HEK293 (cell line): Measurements from ENCODE around the gene SPRR3.

Experiments
- CTCF ChIP-seq: fragments of 450-650 bp; formaldehyde crosslinking; IDR thresholded peaks from 2 replicates; pipeline ENCODE4 v1.5.1; 2016; ENCODE audit warnings: missing biosample characterization, missing genetic modification characterization
- GLI2 ChIP-seq: fragments of 450-650 bp; formaldehyde crosslinking; IDR thresholded peaks from 2 replicates; pipeline ENCODE4; 2017; ENCODE audit warnings: missing biosample characterization, missing genetic modification characterization, low read depth, borderline replicate concordance
- PRDM4 ChIP-seq: fragments of 450-650 bp; formaldehyde crosslinking; IDR thresholded peaks from 2 replicates; pipeline ENCODE4 v1.5.1; 2017; ENCODE audit warnings: missing biosample characterization, missing genetic modification characterization
- SP2 ChIP-seq: fragments of 450-650 bp; formaldehyde crosslinking; IDR thresholded peaks from 2 replicates; pipeline ENCODE4 v1.5.1; 2016; ENCODE audit warnings: missing biosample characterization, missing genetic modification characterization
- ZBTB21 ChIP-seq: fragments of 450-650 bp; formaldehyde crosslinking; IDR thresholded peaks from 2 replicates; pipeline ENCODE4 v1.5.1; 2017; ENCODE audit warnings: missing biosample characterization, missing genetic modification characterization
- ZBTB26 ChIP-seq: fragments of 450-650 bp; formaldehyde crosslinking; optimal IDR thresholded peaks from 2 replicates; pipeline ENCODE3; 2016; ENCODE audit warnings: missing biosample characterization, mild to moderate bottlenecking, missing genetic modification characterization
- ZIC2 ChIP-seq: fragments of 450-650 bp; formaldehyde crosslinking; IDR thresholded peaks from 2 replicates; pipeline ENCODE4 v1.5.1; 2016; ENCODE audit warnings: missing biosample characterization, missing genetic modification characterization
- ZNF274 ChIP-seq, 2 experiments: fragments of 200-500 bp in 1 of 2; fragments of 450-650 bp in 1 of 2; sonication (Bioruptor generic) in 1 of 2; formaldehyde crosslinking in 1 of 2; IDR thresholded peaks; 2 replicates each; pipeline versions ENCODE4 v1.5.1 to v1.6.1; 2014 to 2016; ENCODE audit warnings: borderline replicate concordance in 1 of 2, inconsistent platforms in 1 of 2, low read length in 1 of 2, missing biosample characterization in 1 of 2, missing genetic modification characterization in 1 of 2
- ZNF837 ChIP-seq: fragments of 450-650 bp; formaldehyde crosslinking; IDR thresholded peaks from 2 replicates; pipeline ENCODE4 v1.5.1; 2016; ENCODE audit warnings: missing biosample characterization, missing genetic modification characterization
- TF ChIP-seq, protein P1 (sequence below): fragments of 450-650 bp; formaldehyde crosslinking; IDR thresholded peaks from 2 replicates; pipeline ENCODE4 v1.5.1; 2016; ENCODE audit warnings: missing biosample characterization, missing genetic modification characterization

GRCh38 chr1:153032073-153032472 lies 30.5 kb downstream of the SPRR3 start:
- TF ChIP-seq CTCF (tag by site-specific recombination) (no peak), ZBTB26 (tag by site-specific recombination) (no peak), ZNF274 (IDR thresholded peaks at IDR 0.05; ENCODE audit: low read length) (no peak), ZNF274 (tag by site-specific recombination; IDR thresholded peaks at IDR 0.05; ENCODE audit: borderline replicate concordance) (no peak), PRDM4 (tag by site-specific recombination) (no peak), SP2 (no peak), ZNF837 (no peak), ZIC2 (tag by site-specific recombination) (no peak), ZBTB21 (tag by site-specific recombination) (no peak), GLI2 (tag by site-specific recombination) (no peak)
- TF ChIP-seq, protein P1, sequence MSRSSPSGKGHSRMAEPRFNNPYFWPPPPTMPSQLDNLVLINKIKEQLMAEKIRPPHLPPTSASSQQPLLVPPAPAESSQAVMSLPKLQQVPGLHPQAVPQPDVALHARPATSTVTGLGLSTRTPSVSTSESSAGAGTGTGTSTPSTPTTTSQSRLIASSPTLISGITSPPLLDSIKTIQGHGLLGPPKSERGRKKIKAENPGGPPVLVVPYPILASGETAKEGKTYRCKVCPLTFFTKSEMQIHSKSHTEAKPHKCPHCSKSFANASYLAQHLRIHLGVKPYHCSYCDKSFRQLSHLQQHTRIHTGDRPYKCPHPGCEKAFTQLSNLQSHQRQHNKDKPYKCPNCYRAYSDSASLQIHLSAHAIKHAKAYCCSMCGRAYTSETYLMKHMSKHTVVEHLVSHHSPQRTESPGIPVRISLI: no peak
